PC-3 (cell line): ENCODE measurements around the gene TREM1. TPM values are rescaled to one million over a fixed set of nuclear protein-coding genes. Genes with fewer than 3 reads are reported as not detected.

Source experiments
- ATAC-seq: fragments of 200-7000 bp; cut with Tn5 transposase; 2 replicates; pipeline ENCODE4 v1.9.1; 2020; ENCODE audit warnings: mild to moderate bottlenecking, moderate library complexity
- BruUV-seq: library from RNA; stranded (reverse); fragments of 400-500 nt; replicated peaks from 2 replicates; lab custom pipeline; 2021; lab: Mats Ljungman, UMichigan
- CTCF ChIA-PET: fragments of 300-600 bp; sonication (Branson Sonifier 250); formaldehyde crosslinking; loops from one replicate; lab custom pipeline; 2022; ENCODE audit warnings: antibody characterized with exemption; lab: Charles Lee
- POLR2A ChIA-PET: fragments of 300-600 bp; sonication (Branson Sonifier 250); formaldehyde crosslinking; loops from one replicate; lab custom pipeline; 2022; ENCODE audit warnings: antibody characterized with exemption; ENCODE audit not compliant: unreplicated experiment; lab: Charles Lee
- DNase-seq: peaks from one replicate; pipeline ENCODE4 v3.0.0-alpha.2; 2015
- H2AFZ ChIP-seq: fragments of 300-600 bp; sonication (generic); 2 replicates; pipeline ENCODE4 v1.6.0; 2016; ENCODE audit warnings: antibody characterized with exemption, low read length
- H3F3A ChIP-seq: fragments of 300-600 bp; sonication (generic); one replicate; pipeline ENCODE4 v1.6.0; 2017; ENCODE audit warnings: antibody characterized with exemption, low read length, control low read depth, mild to moderate bottlenecking; ENCODE audit not compliant: unreplicated experiment
- H3K27ac ChIP-seq: fragments of 300-600 bp; sonication (generic); 2 replicates; pipeline ENCODE4 v1.5.1; 2016; ENCODE audit warnings: mild to moderate bottlenecking, low read length
- H3K27me3 ChIP-seq: fragments of 300-600 bp; sonication (generic); 2 replicates; pipeline ENCODE4 v1.6.1; 2016; ENCODE audit warnings: low read length, mixed read lengths
- H3K36me3 ChIP-seq: fragments of 300-600 bp; sonication (generic); 2 replicates; pipeline ENCODE4 v1.6.1; 2016; ENCODE audit warnings: low read depth, mixed run types, low read length, mixed read lengths
- H3K4me1 ChIP-seq: fragments of 300-600 bp; sonication (generic); 2 replicates; pipeline ENCODE4 v1.5.1; 2016; ENCODE audit warnings: low read length; ENCODE audit not compliant: insufficient read depth
- H3K4me2 ChIP-seq: fragments of 300-600 bp; sonication (generic); 2 replicates; pipeline ENCODE4 v1.6.0; 2016; ENCODE audit warnings: low read length
- H3K4me3 ChIP-seq: fragments of 300-600 bp; sonication (generic); 2 replicates; pipeline ENCODE4 v1.5.1; 2016; ENCODE audit warnings: mild to moderate bottlenecking, low read length, mixed read lengths
- H3K79me2 ChIP-seq: fragments of 300-600 bp; sonication (generic); 2 replicates; pipeline ENCODE4 v1.6.1; 2017; ENCODE audit warnings: low read length, mixed read lengths
- H3K9ac ChIP-seq: fragments of 300-600 bp; sonication (generic); 2 replicates; pipeline ENCODE4 v1.6.0; 2016; ENCODE audit warnings: mild to moderate bottlenecking, low read length
- H3K9me2 ChIP-seq: fragments of 300-600 bp; sonication (generic); replicated peaks from 2 replicates; pipeline ENCODE4 v1.6.1; 2016; ENCODE audit warnings: mixed run types, low read length, mixed read lengths
- H3K9me3 ChIP-seq: fragments of 300-600 bp; sonication (generic); 2 replicates; pipeline ENCODE4 v1.6.1; 2016; ENCODE audit warnings: low read length, mixed read lengths
- H4K20me1 ChIP-seq: fragments of 300-600 bp; sonication (generic); 2 replicates; pipeline ENCODE4 v1.6.1; 2016; ENCODE audit warnings: low read length, mixed read lengths
- EZH2 ChIP-seq: fragments of 300-600 bp; sonication (generic); IDR thresholded peaks from one replicate; pipeline ENCODE4 v1.6.1; 2017; ENCODE audit warnings: antibody characterized with exemption, mild to moderate bottlenecking, low read length; ENCODE audit not compliant: unreplicated experiment
- EZH2phosphoT487 ChIP-seq: fragments of 300-600 bp; sonication (generic); IDR thresholded peaks from 2 replicates; pipeline ENCODE4 v1.6.1; 2018; ENCODE audit warnings: mild to moderate bottlenecking, antibody characterized with exemption, low read length, borderline replicate concordance
- intact Hi-C: fragments of 100-400 bp; cut with micrococcal nuclease; formaldehyde crosslinking; loops from 2 replicates; pipeline ENCODE4 v1.9.0; 2023
- total RNA-seq: library from RNA; depleted of rRNA; stranded (reverse); fragments of >200 nt; gene quantifications from 2 replicates; pipeline ENCODE4 v1.2.3, GENCODE V29; 2014
- TF ChIP-seq, protein P1 (sequence below): fragments of 300-600 bp; sonication (generic); conservative IDR thresholded peaks from 2 replicates; pipeline ENCODE4 v1.5.1; 2017; ENCODE audit warnings: antibody characterized with exemption, low read depth, mild to moderate bottlenecking, low read length

Gene TREM1
- total RNA-seq, 1 experiment from 2014 or later = 0.98 TPM

- no TSS peak for BruUV-seq
These were observed 19.9 kb downstream of the TREM1 start for GRCh38 chr6:41266541-41266940.

DNA sequence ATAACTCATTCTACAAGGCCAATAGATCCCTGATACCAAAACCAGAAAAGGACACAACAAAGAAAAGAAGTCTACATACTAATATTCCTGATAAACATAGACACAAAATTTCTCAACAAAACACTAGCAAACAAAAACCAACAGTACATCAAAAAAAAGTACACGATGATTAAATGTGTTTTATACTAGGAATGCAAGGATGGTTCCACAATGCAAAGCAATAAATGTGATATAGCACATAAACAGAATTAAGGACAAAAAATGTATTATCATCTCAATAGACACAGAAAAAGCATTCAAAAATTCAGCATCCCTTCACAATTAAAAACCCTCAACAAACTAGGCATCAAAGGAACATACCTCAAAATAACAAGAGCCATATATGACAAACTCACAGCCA, 23.2 kb downstream of the TREM1 start:
- Histone ChIP-seq H3K27ac (no peak overlapping the region), H3K27me3 (no peaks in the 10 kb centered on the region), H3K9me2 (no peaks in the 10 kb centered on the region), H2AFZ (no peak overlapping the region), H4K20me1 (no peaks in the 10 kb centered on the region), H3F3A (no peaks in the 10 kb centered on the region), H3K4me1 (peaks cover under 1% of the 10 kb centered on the region; the same call in 1 of the 2 replicates), H3K9ac (no peak overlapping the region), H3K9me3 (peaks cover 12% of the 10 kb centered on the region; the same call in 1 of the 2 replicates), H3K79me2 (no peaks in the 10 kb centered on the region), H3K4me2 (no peak overlapping the region), H3K36me3 (no peaks in the 10 kb centered on the region; the same call in 1 of the 2 replicates), H3K4me3 (no peak overlapping the region)
- DNase-seq = no peak
- no peak for TF ChIP-seq EZH2phosphoT487
- TF ChIP-seq, protein P1, sequence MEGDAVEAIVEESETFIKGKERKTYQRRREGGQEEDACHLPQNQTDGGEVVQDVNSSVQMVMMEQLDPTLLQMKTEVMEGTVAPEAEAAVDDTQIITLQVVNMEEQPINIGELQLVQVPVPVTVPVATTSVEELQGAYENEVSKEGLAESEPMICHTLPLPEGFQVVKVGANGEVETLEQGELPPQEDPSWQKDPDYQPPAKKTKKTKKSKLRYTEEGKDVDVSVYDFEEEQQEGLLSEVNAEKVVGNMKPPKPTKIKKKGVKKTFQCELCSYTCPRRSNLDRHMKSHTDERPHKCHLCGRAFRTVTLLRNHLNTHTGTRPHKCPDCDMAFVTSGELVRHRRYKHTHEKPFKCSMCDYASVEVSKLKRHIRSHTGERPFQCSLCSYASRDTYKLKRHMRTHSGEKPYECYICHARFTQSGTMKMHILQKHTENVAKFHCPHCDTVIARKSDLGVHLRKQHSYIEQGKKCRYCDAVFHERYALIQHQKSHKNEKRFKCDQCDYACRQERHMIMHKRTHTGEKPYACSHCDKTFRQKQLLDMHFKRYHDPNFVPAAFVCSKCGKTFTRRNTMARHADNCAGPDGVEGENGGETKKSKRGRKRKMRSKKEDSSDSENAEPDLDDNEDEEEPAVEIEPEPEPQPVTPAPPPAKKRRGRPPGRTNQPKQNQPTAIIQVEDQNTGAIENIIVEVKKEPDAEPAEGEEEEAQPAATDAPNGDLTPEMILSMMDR = no peak
- no peak for TF ChIP-seq EZH2
- ChIA-PET CTCF (no interaction called here), POLR2A (no interaction called here)
- intact Hi-C loops = no loop called here
- no peak for ATAC-seq
- no TSS peak for BruUV-seq

More at GRCh38 chr6:41266541-41266940, 19.9 kb downstream of the TREM1 start:
- Histone ChIP-seq H3K79me2 (no peaks in the 10 kb centered on the region), H3K9me3 (peaks cover 11% of the 10 kb centered on the region; the same call in 1 of the 2 replicates), H3F3A (no peaks in the 10 kb centered on the region), H3K4me3 (no peak overlapping the region), H2AFZ (no peak overlapping the region), H3K9ac (no peak overlapping the region), H3K4me2 (no peak overlapping the region), H4K20me1 (no peaks in the 10 kb centered on the region), H3K36me3 (no peaks in the 10 kb centered on the region; the same call in 1 of the 2 replicates), H3K4me1 (no peaks in the 10 kb centered on the region), H3K27me3 (no peaks in the 10 kb centered on the region), H3K9me2 (no peaks in the 10 kb centered on the region), H3K27ac (no peak overlapping the region)
- ChIA-PET POLR2A (no interaction called here), CTCF (no interaction called here)
- intact Hi-C loops = no loop called here
- TF ChIP-seq EZH2 (no peak), EZH2phosphoT487 (no peak)
- TF ChIP-seq, protein P1 = no peak
- no peak for DNase-seq
- ATAC-seq = no peak

- H3K4me3 ChIP-seq = no peak overlapping the region
- no peak for DNase-seq
- ChIA-PET POLR2A (no interaction called here), CTCF (no interaction called here)
- H3K9me2 ChIP-seq = no peaks in the 10 kb centered on the region
- no peak overlapping the region for H3K9ac ChIP-seq
- no peak for ATAC-seq
- H3F3A ChIP-seq = no peaks in the 10 kb centered on the region
- H3K36me3 ChIP-seq = no peaks in the 10 kb centered on the region; the same call in 1 of the 2 replicates
- no peaks in the 10 kb centered on the region for H3K79me2 ChIP-seq
- no TSS peak for BruUV-seq
- no peak overlapping the region for H3K27ac ChIP-seq
- no peak for TF ChIP-seq EZH2phosphoT487
- TF ChIP-seq, protein P1 = no peak
- H3K4me1 ChIP-seq = peaks cover 9% of the 10 kb centered on the region
- H4K20me1 ChIP-seq = no peaks in the 10 kb centered on the region
- no peak overlapping the region for H2AFZ ChIP-seq
- peaks cover 12% of the 10 kb centered on the region; the same call in 1 of the 2 replicates for H3K9me3 ChIP-seq
- intact Hi-C loops = no loop called here
- no peaks in the 10 kb centered on the region for H3K27me3 ChIP-seq
- no peak overlapping the region for H3K4me2 ChIP-seq
These were observed 24.1 kb downstream of the TREM1 start for GRCh38 chr6:41262401-41262800.
